PC-3 (cell line): Measurements from ENCODE around the gene RPS3.

Experiments used
- CTCF ChIP-seq: fragments of 300-600 bp; sonication (generic); conservative IDR thresholded peaks from 2 replicates; pipeline ENCODE4 v1.5.1; 2017; ENCODE audit warnings: antibody characterized with exemption, low read depth, mild to moderate bottlenecking, low read length
- EZH2 ChIP-seq: fragments of 300-600 bp; sonication (generic); IDR thresholded peaks from one replicate; pipeline ENCODE4 v1.6.1; 2017; ENCODE audit warnings: antibody characterized with exemption, mild to moderate bottlenecking, low read length; ENCODE audit not compliant: unreplicated experiment
- EZH2phosphoT487 ChIP-seq: fragments of 300-600 bp; sonication (generic); IDR thresholded peaks from 2 replicates; pipeline ENCODE4 v1.6.1; 2018; ENCODE audit warnings: mild to moderate bottlenecking, antibody characterized with exemption, low read length, borderline replicate concordance

- no peak for TF ChIP-seq EZH2phosphoT487
- TF ChIP-seq CTCF, result no peak
- TF ChIP-seq EZH2, result no peak
These were observed 49.1 kb upstream of the RPS3 start for GRCh38 chr11:75350122-75350742.
